ENCODE data around the gene ESRRA. TPM values are rescaled to one million over a fixed set of nuclear protein-coding genes. Genes with fewer than 3 reads are reported as not detected.
"Not testable (repeated sequence)": the region's sequence is repeated elsewhere in the genome, so short reads cannot be mapped to it uniquely, and the experiment has no call there.

The ESRRA gene
- polyA plus RNA-seq, 1 experiment: 5.5 TPM

DNA sequence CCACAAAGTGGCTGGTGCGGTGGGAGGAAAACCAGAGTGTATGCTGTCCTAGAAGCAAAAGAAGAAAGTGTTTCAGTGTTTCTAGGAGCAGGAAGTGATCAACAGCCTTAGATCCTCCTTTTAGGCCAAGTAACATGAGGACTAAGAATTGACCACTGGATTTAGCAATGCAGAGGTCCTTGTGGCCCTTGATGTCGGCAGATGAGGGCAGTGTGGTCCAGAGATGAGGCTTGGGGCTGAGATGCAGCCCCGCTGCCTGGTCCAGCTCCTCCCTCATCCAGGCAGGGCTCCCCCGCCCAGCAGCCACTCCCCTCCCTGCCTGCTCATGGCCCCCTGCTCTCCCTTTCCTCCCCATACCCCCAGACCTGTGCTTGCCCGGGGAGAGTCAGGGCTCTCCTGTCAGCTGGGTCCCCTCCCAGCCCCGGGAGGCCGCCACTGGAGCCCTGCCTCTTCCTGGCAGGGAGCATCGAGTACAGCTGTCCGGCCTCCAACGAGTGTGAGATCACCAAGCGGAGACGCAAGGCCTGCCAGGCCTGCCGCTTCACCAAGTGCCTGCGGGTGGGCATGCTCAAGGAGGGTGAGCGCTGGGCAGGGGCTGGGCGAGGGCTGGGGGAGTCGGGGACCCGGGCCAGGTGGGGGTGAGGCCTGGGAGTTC, 8.3 kb downstream of the ESRRA start:
- DNase-seq (ENCODE audit: low read depth, low spot score): no peak
- TF ChIP-seq, protein P1, sequence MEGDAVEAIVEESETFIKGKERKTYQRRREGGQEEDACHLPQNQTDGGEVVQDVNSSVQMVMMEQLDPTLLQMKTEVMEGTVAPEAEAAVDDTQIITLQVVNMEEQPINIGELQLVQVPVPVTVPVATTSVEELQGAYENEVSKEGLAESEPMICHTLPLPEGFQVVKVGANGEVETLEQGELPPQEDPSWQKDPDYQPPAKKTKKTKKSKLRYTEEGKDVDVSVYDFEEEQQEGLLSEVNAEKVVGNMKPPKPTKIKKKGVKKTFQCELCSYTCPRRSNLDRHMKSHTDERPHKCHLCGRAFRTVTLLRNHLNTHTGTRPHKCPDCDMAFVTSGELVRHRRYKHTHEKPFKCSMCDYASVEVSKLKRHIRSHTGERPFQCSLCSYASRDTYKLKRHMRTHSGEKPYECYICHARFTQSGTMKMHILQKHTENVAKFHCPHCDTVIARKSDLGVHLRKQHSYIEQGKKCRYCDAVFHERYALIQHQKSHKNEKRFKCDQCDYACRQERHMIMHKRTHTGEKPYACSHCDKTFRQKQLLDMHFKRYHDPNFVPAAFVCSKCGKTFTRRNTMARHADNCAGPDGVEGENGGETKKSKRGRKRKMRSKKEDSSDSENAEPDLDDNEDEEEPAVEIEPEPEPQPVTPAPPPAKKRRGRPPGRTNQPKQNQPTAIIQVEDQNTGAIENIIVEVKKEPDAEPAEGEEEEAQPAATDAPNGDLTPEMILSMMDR (IDR thresholded peaks at IDR 0.05; ENCODE audit: low read depth, low read length): no peak
- Histone ChIP-seq H3K27me3 (ENCODE audit: control insufficient read depth, insufficient read depth, low read length) (no peaks in the 10 kb centered on the region), H3K4me3 (ENCODE audit: low read depth, low read length) (no peak overlapping the region), H3K27ac (ENCODE audit: low read depth, low read length) (no peak overlapping the region), H3K9me3 (ENCODE audit: control insufficient read depth, insufficient read depth, low read length) (no peaks in the 10 kb centered on the region; the same call in 1 of the 2 replicates)
- CTCF ChIA-PET: interaction anchor here (1.4 kb wide), 1 partner anchor 41 kb away, joined by 4 read pairs; no protein-coding TSS in a partner anchor
- POLR2A ChIA-PET: no interaction called here

DNA sequence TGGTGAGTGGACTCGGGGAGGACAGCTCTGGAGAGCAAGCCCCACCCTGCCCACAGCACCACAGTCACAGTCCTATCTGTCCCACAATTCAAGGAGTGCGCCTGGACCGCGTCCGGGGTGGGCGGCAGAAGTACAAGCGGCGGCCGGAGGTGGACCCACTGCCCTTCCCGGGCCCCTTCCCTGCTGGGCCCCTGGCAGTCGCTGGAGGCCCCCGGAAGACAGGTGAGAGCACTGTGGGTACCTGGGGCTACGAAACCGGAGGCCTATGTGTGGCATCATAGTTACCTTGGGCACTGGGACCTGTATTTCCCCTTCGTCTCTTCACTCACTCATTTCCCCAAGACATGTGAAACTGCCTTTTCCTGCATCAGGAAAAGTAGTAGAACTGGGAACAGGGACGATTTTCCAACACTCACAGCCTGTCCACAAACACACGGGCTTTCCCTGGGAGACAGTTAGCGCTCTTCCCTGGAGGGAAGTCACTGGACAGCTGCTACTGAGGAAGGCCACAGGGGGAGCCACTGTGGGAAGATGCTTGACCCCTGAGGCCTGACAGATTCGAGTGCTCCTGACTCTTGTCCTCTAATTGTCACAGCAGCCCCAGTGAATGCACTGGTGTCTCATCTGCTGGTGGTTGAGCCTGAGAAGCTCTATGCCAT, 9.0 kb downstream of the ESRRA start:
- TF ChIP-seq, protein P1 (IDR thresholded peaks at IDR 0.05; ENCODE audit: low read depth, low read length): peak; percentile 37; the same call in 1 of the 2 replicates
- Histone ChIP-seq H3K27me3 (ENCODE audit: control insufficient read depth, insufficient read depth, low read length) (no peaks in the 10 kb centered on the region), H3K27ac (ENCODE audit: low read depth, low read length) (no peak overlapping the region), H3K4me3 (ENCODE audit: low read depth, low read length) (no peak overlapping the region), H3K9me3 (ENCODE audit: control insufficient read depth, insufficient read depth, low read length) (no peaks in the 10 kb centered on the region; the same call in 1 of the 2 replicates)
- ChIA-PET POLR2A (no interaction called here), CTCF (interaction anchor here (1.4 kb wide), 1 partner anchor 40 kb away, joined by 4 read pairs; no protein-coding TSS in a partner anchor)
- no peak for DNase-seq (ENCODE audit: low read depth, low spot score)

DNA sequence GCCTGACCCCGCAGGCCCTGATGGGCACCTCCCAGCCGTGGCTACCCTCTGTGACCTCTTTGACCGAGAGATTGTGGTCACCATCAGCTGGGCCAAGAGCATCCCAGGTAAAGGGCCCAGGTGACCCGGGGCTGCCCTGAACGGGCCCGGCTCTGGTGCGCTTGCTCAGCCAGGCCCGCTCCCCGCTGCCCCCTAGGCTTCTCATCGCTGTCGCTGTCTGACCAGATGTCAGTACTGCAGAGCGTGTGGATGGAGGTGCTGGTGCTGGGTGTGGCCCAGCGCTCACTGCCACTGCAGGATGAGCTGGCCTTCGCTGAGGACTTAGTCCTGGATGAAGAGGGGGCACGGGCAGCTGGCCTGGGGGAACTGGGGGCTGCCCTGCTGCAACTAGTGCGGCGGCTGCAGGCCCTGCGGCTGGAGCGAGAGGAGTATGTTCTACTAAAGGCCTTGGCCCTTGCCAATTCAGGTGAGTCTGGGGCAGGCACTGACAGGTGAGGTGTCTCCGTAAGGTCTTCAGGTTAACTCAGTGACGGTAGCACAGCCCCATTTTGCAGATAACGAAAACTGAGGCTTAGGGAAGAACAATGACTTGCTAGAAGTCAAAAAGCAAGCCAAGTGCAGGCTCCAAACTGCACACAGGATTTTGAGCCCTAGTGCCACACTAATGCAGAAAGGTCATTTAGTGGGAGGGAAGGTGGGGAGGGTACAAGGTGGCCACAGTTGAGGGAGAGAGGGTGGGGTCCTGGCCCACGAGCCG, 9.7 kb downstream of the ESRRA start:
- no peak for DNase-seq (ENCODE audit: low read depth, low spot score)
- no peak overlapping the region for H3K4me3 ChIP-seq (ENCODE audit: low read depth, low read length)
- ChIA-PET POLR2A (no interaction called here), CTCF (no interaction called here)
- no peaks in the 10 kb centered on the region; the same call in 1 of the 2 replicates for H3K9me3 ChIP-seq (ENCODE audit: control insufficient read depth, insufficient read depth, low read length)
- H3K27ac ChIP-seq (ENCODE audit: low read depth, low read length): no peak overlapping the region
- H3K27me3 ChIP-seq (ENCODE audit: control insufficient read depth, insufficient read depth, low read length): no peaks in the 10 kb centered on the region
- TF ChIP-seq, protein P1 (IDR thresholded peaks at IDR 0.05; ENCODE audit: low read depth, low read length): no peak

DNA sequence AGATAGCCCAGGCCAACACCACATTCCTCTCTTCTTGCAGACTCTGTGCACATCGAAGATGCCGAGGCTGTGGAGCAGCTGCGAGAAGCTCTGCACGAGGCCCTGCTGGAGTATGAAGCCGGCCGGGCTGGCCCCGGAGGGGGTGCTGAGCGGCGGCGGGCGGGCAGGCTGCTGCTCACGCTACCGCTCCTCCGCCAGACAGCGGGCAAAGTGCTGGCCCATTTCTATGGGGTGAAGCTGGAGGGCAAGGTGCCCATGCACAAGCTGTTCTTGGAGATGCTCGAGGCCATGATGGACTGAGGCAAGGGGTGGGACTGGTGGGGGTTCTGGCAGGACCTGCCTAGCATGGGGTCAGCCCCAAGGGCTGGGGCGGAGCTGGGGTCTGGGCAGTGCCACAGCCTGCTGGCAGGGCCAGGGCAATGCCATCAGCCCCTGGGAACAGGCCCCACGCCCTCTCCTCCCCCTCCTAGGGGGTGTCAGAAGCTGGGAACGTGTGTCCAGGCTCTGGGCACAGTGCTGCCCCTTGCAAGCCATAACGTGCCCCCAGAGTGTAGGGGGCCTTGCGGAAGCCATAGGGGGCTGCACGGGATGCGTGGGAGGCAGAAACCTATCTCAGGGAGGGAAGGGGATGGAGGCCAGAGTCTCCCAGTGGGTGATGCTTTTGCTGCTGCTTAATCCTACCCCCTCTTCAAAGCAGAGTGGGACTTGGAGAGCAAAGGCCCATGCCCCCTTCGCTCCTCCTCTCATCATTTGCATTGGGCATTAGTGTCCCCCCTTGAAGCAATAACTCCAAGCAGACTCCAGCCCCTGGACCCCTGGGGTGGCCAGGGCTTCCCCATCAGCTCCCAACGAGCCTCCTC, 10.6 kb downstream of the ESRRA start:
- H3K9me3 ChIP-seq (ENCODE audit: control insufficient read depth, insufficient read depth, low read length); H3K27me3 ChIP-seq (ENCODE audit: control insufficient read depth, insufficient read depth, low read length); H3K27ac ChIP-seq (ENCODE audit: low read depth, low read length); H3K4me3 ChIP-seq (ENCODE audit: low read depth, low read length); POLR2A ChIA-PET; DNase-seq (ENCODE audit: low read depth, low spot score): not testable (repeated sequence)
- CTCF ChIA-PET: interaction anchor here (2.5 kb wide), 1 partner anchor 16 kb away, joined by 23 read pairs; no protein-coding TSS in a partner anchor

All from AG04450 (cell line).